GM12872 (cell line): ENCODE measurements around the gene CYP26C1.

Experiments
- CTCF ChIP-seq: IDR thresholded peaks from 3 replicates; pipeline ENCODE4 v1.5.1; 2011; ENCODE audit warnings: low read depth, mild to moderate bottlenecking, low read length, moderate library complexity; ENCODE audit not compliant: insufficient read depth

CYP26C1 gene

DNA sequence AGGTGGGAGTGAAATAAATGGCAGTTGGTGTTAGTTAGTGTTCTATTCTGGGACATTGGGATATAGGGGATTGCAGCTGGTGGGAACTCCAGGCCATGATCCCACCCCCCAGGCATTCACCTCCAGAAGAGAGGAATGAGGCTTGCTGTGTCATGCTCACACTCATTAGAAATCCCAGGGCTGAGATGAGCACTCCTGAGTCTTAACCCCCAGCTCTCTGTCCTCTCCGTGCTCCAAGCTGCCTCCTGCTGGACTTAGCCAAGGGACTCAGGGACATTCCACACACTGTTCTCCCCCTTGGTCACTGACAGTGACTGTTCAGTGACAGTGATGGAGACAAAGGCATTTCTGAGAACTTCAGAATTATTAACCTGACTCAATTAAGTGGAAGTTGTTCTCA is 34.6 kb downstream of the CYP26C1 start:
- TF ChIP-seq CTCF, result no peak

DNA sequence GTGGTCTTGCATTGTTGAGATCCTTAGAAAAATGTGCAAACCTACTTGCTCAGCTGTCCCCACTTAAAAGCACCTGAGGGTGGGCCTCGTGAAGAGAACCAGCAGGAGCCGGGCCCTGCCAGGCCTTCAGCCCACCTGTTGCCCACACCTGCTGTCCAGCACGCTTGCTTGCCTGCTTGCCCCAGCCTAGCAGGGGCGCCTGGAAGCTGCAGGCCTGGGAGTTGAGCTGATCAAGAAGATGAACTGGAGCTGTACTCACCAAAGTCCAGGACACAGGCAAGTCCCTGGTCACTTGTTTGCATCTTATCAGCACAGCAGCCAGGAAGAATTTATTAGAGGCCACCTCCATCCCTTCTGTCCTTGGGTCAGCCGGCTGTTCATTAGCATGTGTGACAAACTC is 36.3 kb downstream of the CYP26C1 start:
- no peak for TF ChIP-seq CTCF

DNA sequence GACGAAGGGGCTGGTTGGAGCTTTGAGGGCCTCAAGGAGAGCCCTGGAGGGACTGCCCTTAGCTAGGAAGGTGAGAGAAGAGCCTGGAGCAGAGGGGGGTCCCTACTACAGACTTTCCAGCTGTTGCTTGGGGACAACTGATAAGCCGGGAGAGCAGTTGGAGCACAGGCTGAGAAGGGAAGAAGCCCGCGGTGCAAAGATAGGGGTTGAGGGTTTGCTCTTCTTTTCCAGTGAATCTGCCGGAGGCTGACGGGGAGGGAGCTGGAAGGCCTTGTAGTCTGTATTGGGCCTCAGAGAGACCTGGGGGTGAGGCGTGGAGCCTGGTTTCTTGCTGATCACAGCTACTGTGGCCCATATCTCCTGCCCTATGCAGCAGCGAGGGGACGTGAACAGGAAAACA is 36.8 kb downstream of the CYP26C1 start:
- no peak for TF ChIP-seq CTCF

GRCh38 chr10:93098816-93099215 is 38.2 kb downstream of the CYP26C1 start:
- no peak for TF ChIP-seq CTCF

GRCh38 chr10:93099670-93100069 is 39.1 kb downstream of the CYP26C1 start:
- no peak for TF ChIP-seq CTCF

DNA sequence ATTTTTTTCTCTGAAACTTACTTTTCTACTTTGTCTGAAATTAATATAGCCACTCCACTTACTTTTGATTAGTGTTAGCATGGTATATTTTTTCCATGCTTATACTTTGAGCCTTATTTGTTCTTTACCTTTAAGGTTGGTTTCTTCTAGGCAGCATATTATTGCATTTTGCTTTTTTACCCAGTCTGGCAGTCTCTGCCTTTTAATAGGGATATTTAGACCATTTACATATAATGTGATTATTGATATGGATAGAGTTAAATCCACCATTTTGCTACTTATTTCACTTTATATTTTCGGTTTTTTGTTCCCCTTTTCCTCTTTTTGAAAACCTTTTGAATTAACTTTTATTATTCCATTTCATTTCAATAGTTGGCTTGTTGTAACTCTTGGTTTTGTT is 43.4 kb downstream of the CYP26C1 start:
- no peak for TF ChIP-seq CTCF

- TF ChIP-seq CTCF, result no peak
Measured at GRCh38 chr10:93106631-93107072, 46.1 kb downstream of the CYP26C1 start.
